ENCODE results near the gene AMPH. TPM values are rescaled to one million over a fixed set of nuclear protein-coding genes. Genes with fewer than 3 reads are reported as not detected.
A peak's percentile ranks its signal among the peaks of the same experiment; 100 is the strongest.

The AMPH gene
- total and polyA plus RNA-seq, 2 experiments from 2014 or later = 0.48 to 1.4 TPM

DNA sequence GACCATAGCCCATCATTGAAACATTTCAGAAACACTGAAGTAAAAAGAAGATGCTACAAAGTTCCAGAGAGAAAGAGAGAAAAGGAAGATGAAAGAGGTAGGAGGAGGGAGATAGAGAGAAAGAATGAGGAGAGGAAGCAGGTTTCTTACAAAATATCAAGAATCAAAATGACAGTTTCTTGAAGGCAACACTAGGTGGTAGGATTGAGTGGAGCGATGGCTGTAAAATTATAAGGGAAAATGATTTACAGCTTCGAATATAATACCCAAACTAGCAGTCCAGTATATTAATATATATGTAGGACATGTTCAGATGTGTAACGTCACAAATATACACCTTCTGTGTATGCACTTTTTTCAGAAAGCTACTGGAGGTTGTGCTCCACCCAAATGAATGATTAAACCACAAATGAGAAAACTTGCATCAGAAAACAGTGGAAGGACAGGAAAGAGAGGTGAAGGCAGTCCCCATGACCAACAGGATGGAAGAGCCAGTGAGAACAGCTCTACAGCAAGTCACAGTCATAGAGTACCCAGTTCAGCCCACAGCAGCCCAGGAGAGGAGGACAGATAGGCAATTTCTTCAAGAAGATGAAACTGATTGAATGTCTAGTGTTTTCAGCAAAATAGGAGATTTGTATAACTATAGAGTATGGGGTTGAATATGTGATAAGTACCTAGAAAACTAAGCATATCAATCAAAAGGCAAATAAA lies 206.3 kb downstream of the AMPH start:
- Histone ChIP-seq H3K36me3 (no peaks in the 10 kb centered on the region), H3K4me1 (ENCODE audit: low read depth) (no peaks in the 10 kb centered on the region), H3K4me3 (no peak overlapping the region), H3K27ac (no peak overlapping the region), H3K27me3 (no peaks in the 10 kb centered on the region), H3K9me3 (ENCODE audit: low read depth) (no peaks in the 10 kb centered on the region)
- TF ChIP-seq, protein P1, sequence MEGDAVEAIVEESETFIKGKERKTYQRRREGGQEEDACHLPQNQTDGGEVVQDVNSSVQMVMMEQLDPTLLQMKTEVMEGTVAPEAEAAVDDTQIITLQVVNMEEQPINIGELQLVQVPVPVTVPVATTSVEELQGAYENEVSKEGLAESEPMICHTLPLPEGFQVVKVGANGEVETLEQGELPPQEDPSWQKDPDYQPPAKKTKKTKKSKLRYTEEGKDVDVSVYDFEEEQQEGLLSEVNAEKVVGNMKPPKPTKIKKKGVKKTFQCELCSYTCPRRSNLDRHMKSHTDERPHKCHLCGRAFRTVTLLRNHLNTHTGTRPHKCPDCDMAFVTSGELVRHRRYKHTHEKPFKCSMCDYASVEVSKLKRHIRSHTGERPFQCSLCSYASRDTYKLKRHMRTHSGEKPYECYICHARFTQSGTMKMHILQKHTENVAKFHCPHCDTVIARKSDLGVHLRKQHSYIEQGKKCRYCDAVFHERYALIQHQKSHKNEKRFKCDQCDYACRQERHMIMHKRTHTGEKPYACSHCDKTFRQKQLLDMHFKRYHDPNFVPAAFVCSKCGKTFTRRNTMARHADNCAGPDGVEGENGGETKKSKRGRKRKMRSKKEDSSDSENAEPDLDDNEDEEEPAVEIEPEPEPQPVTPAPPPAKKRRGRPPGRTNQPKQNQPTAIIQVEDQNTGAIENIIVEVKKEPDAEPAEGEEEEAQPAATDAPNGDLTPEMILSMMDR (IDR thresholded peaks at IDR 0.05; ENCODE audit: low read depth, low read length) = peak; percentile 12
- peak in 1 of 2 donors; percentile 8 for DNase-seq (ENCODE audit: low read depth in 1 of 2, low spot score in 1 of 2)

- H3K4me1 ChIP-seq (ENCODE audit: low read depth) = no peaks in the 10 kb centered on the region
- no peak overlapping the region for H3K27ac ChIP-seq
- H3K4me3 ChIP-seq = no peak overlapping the region
- no peaks in the 10 kb centered on the region for H3K36me3 ChIP-seq
- H3K9me3 ChIP-seq (ENCODE audit: low read depth) = no peaks in the 10 kb centered on the region
- TF ChIP-seq, protein P1 (IDR thresholded peaks at IDR 0.05; ENCODE audit: low read depth, low read length) = no peak
- no peaks in the 10 kb centered on the region for H3K27me3 ChIP-seq
- no peak for DNase-seq (ENCODE audit: low read depth in 1 of 2, low spot score in 1 of 2)
These were observed 217.4 kb downstream of the AMPH start for GRCh38 chr7:38413784-38414183.

DNA sequence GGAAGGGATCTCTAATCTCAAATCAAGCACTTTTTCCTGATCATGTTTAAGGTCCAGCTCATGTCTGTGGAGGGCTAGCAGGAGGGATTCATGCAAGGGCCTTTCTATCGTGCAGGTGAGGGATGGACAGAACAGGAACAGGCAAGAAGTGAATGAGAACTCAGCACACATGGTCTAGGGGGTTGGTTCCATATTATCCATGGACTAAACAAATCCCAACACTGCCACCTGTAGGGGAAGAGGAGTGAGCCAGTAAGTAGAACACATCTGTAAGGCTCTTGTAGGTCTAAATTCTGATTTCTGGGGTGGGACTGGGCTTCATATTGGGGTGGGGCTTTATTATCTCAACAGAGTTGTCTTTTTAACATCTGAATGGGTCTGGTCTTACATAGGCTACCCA lies 219.8 kb downstream of the AMPH start:
- Histone ChIP-seq H3K27me3 (no peaks in the 10 kb centered on the region), H3K36me3 (no peaks in the 10 kb centered on the region), H3K4me3 (no peak overlapping the region), H3K9me3 (ENCODE audit: low read depth) (no peaks in the 10 kb centered on the region), H3K4me1 (ENCODE audit: low read depth) (no peaks in the 10 kb centered on the region), H3K27ac (no peak overlapping the region)
- TF ChIP-seq, protein P1 (IDR thresholded peaks at IDR 0.05; ENCODE audit: low read depth, low read length) = peak; percentile 24
- DNase-seq (ENCODE audit: low read depth in 1 of 2, low spot score in 1 of 2) = peak; percentile 13

GRCh38 chr7:38410056-38410455 lies 221.1 kb downstream of the AMPH start:
- no peaks in the 10 kb centered on the region for H3K4me1 ChIP-seq (ENCODE audit: low read depth)
- H3K4me3 ChIP-seq = no peak overlapping the region
- no peaks in the 10 kb centered on the region for H3K36me3 ChIP-seq
- TF ChIP-seq, protein P1 (IDR thresholded peaks at IDR 0.05; ENCODE audit: low read depth, low read length) = no peak
- DNase-seq (ENCODE audit: low read depth in 1 of 2, low spot score in 1 of 2) = no peak
- no peaks in the 10 kb centered on the region for H3K27me3 ChIP-seq
- no peak overlapping the region for H3K27ac ChIP-seq
- no peaks in the 10 kb centered on the region for H3K9me3 ChIP-seq (ENCODE audit: low read depth)

DNA sequence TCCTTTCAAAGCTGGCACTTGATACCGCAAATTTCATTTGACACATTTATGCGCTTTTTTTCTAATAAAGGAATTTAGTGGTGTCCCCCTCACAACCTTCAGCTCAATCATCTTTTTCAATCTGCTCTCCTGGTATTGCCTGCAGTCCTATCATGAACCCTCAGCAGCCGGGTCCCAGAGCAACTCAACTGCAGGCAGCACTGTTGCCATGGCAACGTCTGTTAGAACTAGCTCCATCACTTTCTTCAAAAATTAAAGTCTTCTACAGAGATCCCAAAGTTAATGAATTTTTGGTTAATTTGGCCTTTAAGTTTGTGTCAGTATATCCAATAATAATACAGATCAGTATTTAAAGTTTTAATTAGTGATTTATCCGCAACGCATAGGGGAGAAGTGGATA lies 221.6 kb downstream of the AMPH start:
- TF ChIP-seq, protein P1 (IDR thresholded peaks at IDR 0.05; ENCODE audit: low read depth, low read length) = no peak
- H3K27me3 ChIP-seq = no peaks in the 10 kb centered on the region
- no peak for DNase-seq (ENCODE audit: low read depth in 1 of 2, low spot score in 1 of 2)
- no peaks in the 10 kb centered on the region for H3K36me3 ChIP-seq
- H3K4me3 ChIP-seq = no peak overlapping the region
- no peaks in the 10 kb centered on the region for H3K9me3 ChIP-seq (ENCODE audit: low read depth)
- no peak overlapping the region for H3K27ac ChIP-seq
- no peaks in the 10 kb centered on the region for H3K4me1 ChIP-seq (ENCODE audit: low read depth)
